H1 (cell line): Measurements from ENCODE around the gene MEF2C. TPM values are rescaled to one million over a fixed set of nuclear protein-coding genes. Genes with fewer than 3 reads are reported as not detected.

Experiments used
- EGR1 ChIP-seq: IDR thresholded peaks from 2 replicates; pipeline ENCODE4 v1.6.1; 2011; ENCODE audit warnings: low read depth, low read length, borderline replicate concordance
- JUND ChIP-seq: IDR thresholded peaks from 2 replicates; pipeline ENCODE4 v1.6.1; 2011; ENCODE audit warnings: mild to moderate bottlenecking, improper control_type of control experiment, low read length
- POU5F1 ChIP-seq: IDR thresholded peaks from 2 replicates; pipeline ENCODE4 v1.6.1; 2011; ENCODE audit warnings: low read depth, mild to moderate bottlenecking, low read length, moderate library complexity
- SP4 ChIP-seq: IDR thresholded peaks from 2 replicates; pipeline ENCODE4 v1.6.1; 2012; ENCODE audit warnings: low read length, inconsistent platforms
- polyA plus RNA-seq, 7 experiments: library from polyadenylated mRNA; depleted of rRNA in 3 of 7; stranded (reverse) in 5 of 7; unstranded in 2 of 7; fragments of >200 nt in 5 of 7; fragments of 200-250 nt in 2 of 7; gene quantifications; 1 replicate in 5 of 7; 2 replicates in 1 of 7; 4 replicates in 1 of 7; pipeline versions ENCODE4 v1.2.1 to v1.2.3, GENCODE V29; 2011 to 2013; ENCODE audit warnings: missing spikeins in 2 of 7, mixed read lengths in 2 of 7
- total RNA-seq: library from RNA; stranded (reverse); fragmentation: NEBNext Ultra II Directional; extraction: Animal tissue kit (Norgen Biotek cat#: 25700); gene quantifications from 2 replicates; pipeline ENCODE4 v1.2.1, GENCODE V29; 2021

The MEF2C gene
- total and polyA plus RNA-seq, 2 of the 8 experiments (the other 6 are each of a cell fraction or from before 2014, with no cell fraction given) = 0.59 to 0.99 TPM

- TF ChIP-seq EGR1 (no peak), SP4 (no peak), POU5F1 (no peak), JUND (no peak)
Observed at GRCh38 chr5:88745093-88745696, 137.8 kb downstream of the MEF2C start (continued).
